Stimulated activated CD4-positive, alpha-beta T cell treated with anti-CD3 and anti-CD28 coated beads, Interleukin-2, amount 100 ng/mL, for 48 hours (primary cell): ENCODE measurements around the gene CSAG1.
"Not testable (repeated sequence)": the region's sequence is repeated elsewhere in the genome, so short reads cannot be mapped to it uniquely, and the experiment has no call there.

Experiments used
- DNase-seq, 2 donors: peaks; one replicate each; pipeline ENCODE4 v3.0.0-alpha.2; 2020

Gene CSAG1

GRCh38 chrX:152733261-152733975 lies at the start of gene CSAG1, which contains the start of gene MAGEA12:
Gene CSAG1 (minus strand): TSS chrX:152733721. CDS start chrX:152732460, 1,261 bp downstream.
Gene MAGEA12 (plus strand): TSS chrX:152733757. CDS start chrX:152736162, 2,405 bp downstream.
- DNase-seq, result no peak

GRCh38 chrX:152769549-152770289 lies 36.2 kb upstream of the CSAG1 start, which contains the start of gene MAGEA6:
Gene MAGEA6 (minus strand): TSS chrX:152769689. CDS start chrX:152767650, 2,039 bp downstream.
- not testable (repeated sequence) for DNase-seq

- DNase-seq, result not testable (repeated sequence)
These were observed 33.0 kb upstream of the CSAG1 start for GRCh38 chrX:152766562-152766961.

- not testable (repeated sequence) for DNase-seq
These were observed 28.1 kb upstream of the CSAG1 start for GRCh38 chrX:152761582-152761981.

GRCh38 chrX:152759544-152759943 lies 26.0 kb upstream of the CSAG1 start:
- DNase-seq, result not testable (repeated sequence)

- not testable (repeated sequence) for DNase-seq
These were observed 25.4 kb upstream of the CSAG1 start, which contains the start of gene CSAG3 for GRCh38 chrX:152758918-152759317. Gene CSAG3 (plus strand): TSS chrX:152759218.

- not testable (repeated sequence) for DNase-seq
These were observed 21.4 kb upstream of the CSAG1 start for GRCh38 chrX:152754871-152755270.

GRCh38 chrX:152753686-152754650 lies 20.4 kb upstream of the CSAG1 start, which contains the start of gene MAGEA2:
Gene MAGEA2 (minus strand): TSS chrX:152753842. CDS start chrX:152751363, 2,479 bp downstream.
- DNase-seq, result not testable (repeated sequence)

GRCh38 chrX:152738560-152738959 lies 5.0 kb upstream of the CSAG1 start:
- DNase-seq, result no peak

GRCh38 chrX:152736528-152736927 lies 3.0 kb upstream of the CSAG1 start:
- not testable (repeated sequence) for DNase-seq

- no peak for DNase-seq
These were observed 2.5 kb upstream of the CSAG1 start for GRCh38 chrX:152735860-152736511.

GRCh38 chrX:152735101-152735500 lies 1.6 kb upstream of the CSAG1 start:
- no peak for DNase-seq

- DNase-seq, result not testable (repeated sequence)
These were observed 780 bp upstream of the CSAG1 start for GRCh38 chrX:152734143-152734858.

- DNase-seq, result no peak
These were observed 8.1 kb downstream of the CSAG1 start for GRCh38 chrX:152725409-152725808.

GRCh38 chrX:152713815-152714787 lies 19.4 kb downstream of the CSAG1 start, which contains the start of gene MAGEA2B:
Gene MAGEA2B (plus strand): TSS chrX:152714628. CDS start chrX:152717107, 2,479 bp downstream.
- DNase-seq, result not testable (repeated sequence)

GRCh38 chrX:152713195-152713594 lies 20.3 kb downstream of the CSAG1 start:
- DNase-seq, result not testable (repeated sequence)

- not testable (repeated sequence) for DNase-seq
These were observed 24.3 kb downstream of the CSAG1 start, which contains the start of gene CSAG2 for GRCh38 chrX:152709173-152709572. Gene CSAG2 (minus strand): TSS chrX:152709273. CDS start chrX:152709112, 161 bp downstream.

GRCh38 chrX:152706500-152706899 lies 27.0 kb downstream of the CSAG1 start:
- not testable (repeated sequence) for DNase-seq

GRCh38 chrX:152700390-152700789 lies 33.1 kb downstream of the CSAG1 start:
- not testable (repeated sequence) for DNase-seq
